Breast epithelium (tissue), 3 donors: ENCODE measurements around the gene SPRING1.
"Not testable (repeated sequence)": the region's sequence is repeated elsewhere in the genome, so short reads cannot be mapped to it uniquely, and the experiment has no call there.

ENCODE experiments used
- CTCF ChIP-seq, 3 donors: fragments of 450-650 bp; IDR thresholded peaks; one replicate each; pipeline ENCODE4 v1.5.1; 2016 to 2017; ENCODE audit warnings: antibody characterized with exemption in 3 of 3, mild to moderate bottlenecking in 3 of 3, moderate library complexity in 3 of 3
- POLR2A ChIP-seq: fragments of 450-650 bp; IDR thresholded peaks from one replicate; pipeline ENCODE4 v1.6.1; 2016; ENCODE audit warnings: antibody characterized with exemption, mild to moderate bottlenecking, moderate library complexity

- TF ChIP-seq CTCF (IDR thresholded peaks at IDR 0.05); POLR2A: not testable (repeated sequence)
Observed at GRCh38 chr12:116754097-116754496, 16.2 kb upstream of the SPRING1 start.
